Loucy (cell line): ENCODE measurements around the gene ABHD14A.

ENCODE experiments used
- H2AFZ ChIP-seq: fragments of 200-600 bp; sonication (generic); 2 replicates; pipeline ENCODE4 v1.6.0; 2016; ENCODE audit warnings: antibody characterized with exemption, mild to moderate bottlenecking, low read length, moderate library complexity
- H3F3A ChIP-seq: fragments of 200-600 bp; 2 replicates; pipeline ENCODE4 v1.6.0; 2016; ENCODE audit warnings: antibody characterized with exemption, low read depth, mild to moderate bottlenecking
- H3K27me3 ChIP-seq: fragments of 200-600 bp; sonication (generic); 2 replicates; pipeline ENCODE4 v1.6.1; 2014; ENCODE audit warnings: low read length, mild to moderate bottlenecking; ENCODE audit not compliant: insufficient read depth, poor library complexity, severe bottlenecking
- H3K36me3 ChIP-seq: fragments of 200-600 bp; sonication (generic); 2 replicates; pipeline ENCODE4 v1.6.1; 2016; ENCODE audit warnings: low read length; ENCODE audit not compliant: insufficient read depth
- H3K4me1 ChIP-seq: fragments of 200-600 bp; sonication (generic); 2 replicates; pipeline ENCODE4 v1.5.1; 2014; ENCODE audit warnings: low read length, mild to moderate bottlenecking; ENCODE audit not compliant: insufficient read depth, poor library complexity, severe bottlenecking
- H3K4me2 ChIP-seq: fragments of 200-600 bp; sonication (generic); 2 replicates; pipeline ENCODE4 v1.6.0; 2014; ENCODE audit warnings: antibody characterized with exemption, low read length, low read depth, mild to moderate bottlenecking; ENCODE audit not compliant: poor library complexity, severe bottlenecking
- H3K4me3 ChIP-seq: fragments of 200-600 bp; sonication (generic); 2 replicates; pipeline ENCODE4 v1.5.1; 2014; ENCODE audit warnings: low read length, mild to moderate bottlenecking, mixed read lengths; ENCODE audit not compliant: poor library complexity, severe bottlenecking
- H3K79me2 ChIP-seq: fragments of 200-600 bp; sonication (generic); 2 replicates; pipeline ENCODE4 v1.6.1; 2014; ENCODE audit warnings: low read length; ENCODE audit not compliant: insufficient read depth
- H3K9ac ChIP-seq: fragments of 200-600 bp; sonication (generic); 2 replicates; pipeline ENCODE4 v1.6.0; 2014; ENCODE audit warnings: mild to moderate bottlenecking, low read depth, low read length, moderate library complexity; ENCODE audit not compliant: poor library complexity, severe bottlenecking
- H3K9me2 ChIP-seq: fragments of 200-600 bp; sonication (generic); replicated peaks from 2 replicates; pipeline ENCODE4 v1.6.1; 2016; ENCODE audit warnings: low read depth, low read length, mixed read lengths
- H3K9me3 ChIP-seq: fragments of 200-600 bp; sonication (generic); 2 replicates; pipeline ENCODE4 v1.6.1; 2014; ENCODE audit warnings: mild to moderate bottlenecking, antibody characterized with exemption, low read length, low read depth; ENCODE audit not compliant: insufficient read depth
- H4K20me1 ChIP-seq: fragments of 200-600 bp; sonication (generic); 2 replicates; pipeline ENCODE4 v1.6.0; 2014; ENCODE audit warnings: antibody characterized with exemption, low read length, mild to moderate bottlenecking; ENCODE audit not compliant: insufficient read depth, poor library complexity, severe bottlenecking
- EZH2phosphoT487 ChIP-seq: fragments of 200-600 bp; IDR thresholded peaks from 2 replicates; pipeline ENCODE4 v1.6.1; 2018; ENCODE audit warnings: antibody characterized with exemption, mild to moderate bottlenecking, moderate library complexity, borderline replicate concordance
- TF ChIP-seq, protein P1 (sequence below): fragments of 200-600 bp; sonication (generic); conservative IDR thresholded peaks from 2 replicates; pipeline ENCODE4 v1.5.1; 2014; ENCODE audit warnings: mild to moderate bottlenecking, antibody characterized with exemption, low read length

ABHD14A gene

DNA sequence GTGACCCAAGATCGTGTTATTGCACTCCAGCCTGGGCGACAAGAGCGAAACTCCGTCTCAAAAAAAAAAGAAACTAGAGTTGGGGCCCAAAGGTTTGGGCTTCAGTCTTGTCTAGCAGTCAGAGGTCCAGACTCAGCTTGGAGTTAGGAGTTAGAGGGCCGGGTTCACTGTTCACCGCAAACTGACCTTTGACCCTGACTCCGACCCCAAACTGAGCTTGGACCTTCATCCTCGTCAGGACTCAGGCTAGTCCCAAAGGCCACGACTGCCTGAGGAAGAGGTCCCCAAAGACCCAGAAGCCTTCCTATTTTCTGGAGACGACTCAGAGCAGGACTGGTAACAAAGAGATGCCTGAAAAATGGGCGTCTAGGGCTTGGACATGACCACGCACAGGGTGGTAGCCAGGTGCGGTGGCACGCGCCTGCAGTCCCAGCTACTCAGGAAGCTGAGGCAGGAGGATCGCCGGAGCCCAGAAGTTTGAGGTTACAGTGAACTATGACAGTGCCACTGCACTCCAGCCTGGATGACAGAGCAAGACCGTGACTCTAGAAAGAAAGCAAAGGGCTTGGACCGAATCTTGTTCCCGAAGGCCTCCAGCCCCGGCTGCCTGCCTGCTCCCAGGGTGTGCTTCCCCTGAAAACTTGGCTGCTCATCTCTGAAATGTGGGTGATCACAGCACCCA, 43.6 kb downstream of the ABHD14A start:
- Histone ChIP-seq H3K4me1 (peaks cover 8% of the 10 kb centered on the region), H3K4me3 (no peak overlapping the region), H3K9ac (no peak overlapping the region), H3K4me2 (no peak overlapping the region), H3F3A (no peaks in the 10 kb centered on the region), H3K9me3 (no peaks in the 10 kb centered on the region), H2AFZ (no peak overlapping the region), H3K36me3 (no peaks in the 10 kb centered on the region), H3K79me2 (no peaks in the 10 kb centered on the region), H3K9me2 (no peaks in the 10 kb centered on the region), H4K20me1 (no peaks in the 10 kb centered on the region), H3K27me3 (no peaks in the 10 kb centered on the region)
- TF ChIP-seq EZH2phosphoT487 = no peak
- TF ChIP-seq, protein P1, sequence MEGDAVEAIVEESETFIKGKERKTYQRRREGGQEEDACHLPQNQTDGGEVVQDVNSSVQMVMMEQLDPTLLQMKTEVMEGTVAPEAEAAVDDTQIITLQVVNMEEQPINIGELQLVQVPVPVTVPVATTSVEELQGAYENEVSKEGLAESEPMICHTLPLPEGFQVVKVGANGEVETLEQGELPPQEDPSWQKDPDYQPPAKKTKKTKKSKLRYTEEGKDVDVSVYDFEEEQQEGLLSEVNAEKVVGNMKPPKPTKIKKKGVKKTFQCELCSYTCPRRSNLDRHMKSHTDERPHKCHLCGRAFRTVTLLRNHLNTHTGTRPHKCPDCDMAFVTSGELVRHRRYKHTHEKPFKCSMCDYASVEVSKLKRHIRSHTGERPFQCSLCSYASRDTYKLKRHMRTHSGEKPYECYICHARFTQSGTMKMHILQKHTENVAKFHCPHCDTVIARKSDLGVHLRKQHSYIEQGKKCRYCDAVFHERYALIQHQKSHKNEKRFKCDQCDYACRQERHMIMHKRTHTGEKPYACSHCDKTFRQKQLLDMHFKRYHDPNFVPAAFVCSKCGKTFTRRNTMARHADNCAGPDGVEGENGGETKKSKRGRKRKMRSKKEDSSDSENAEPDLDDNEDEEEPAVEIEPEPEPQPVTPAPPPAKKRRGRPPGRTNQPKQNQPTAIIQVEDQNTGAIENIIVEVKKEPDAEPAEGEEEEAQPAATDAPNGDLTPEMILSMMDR = no peak

DNA sequence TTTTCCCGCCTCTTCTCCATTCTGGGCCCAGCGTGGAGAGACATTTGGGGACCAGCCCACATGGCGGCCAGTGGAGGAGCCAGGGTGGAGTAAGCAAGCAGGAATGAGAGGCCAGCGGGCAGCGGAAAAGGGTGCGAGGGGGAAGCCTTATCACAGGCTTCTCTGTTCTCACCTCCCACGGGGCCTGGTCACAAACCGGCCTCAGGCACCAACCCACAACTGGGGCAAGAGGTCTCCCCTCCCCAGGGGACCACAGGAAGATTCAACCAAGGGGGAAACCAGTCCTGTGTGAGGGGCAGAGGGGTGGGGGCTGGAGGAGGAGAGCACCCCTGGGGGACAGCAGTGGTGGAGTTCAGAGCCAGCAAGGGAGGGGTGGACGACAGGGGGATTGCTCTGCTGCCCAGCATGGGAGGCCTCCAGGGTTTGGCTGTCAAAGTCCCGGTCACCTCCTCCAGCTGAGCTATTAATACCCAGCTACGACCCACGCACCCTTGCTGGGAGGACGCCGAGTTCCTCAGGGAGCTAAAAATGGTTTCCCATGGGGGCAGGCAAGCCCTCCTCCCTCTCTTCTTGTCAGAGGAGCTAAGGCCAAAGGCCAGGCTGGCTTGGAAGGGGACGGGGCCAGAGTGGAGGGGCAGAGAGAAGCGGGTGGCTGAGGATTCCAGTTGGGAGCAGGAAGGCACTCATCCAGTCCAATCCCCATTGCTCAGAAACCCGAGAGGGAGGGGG, 44.7 kb downstream of the ABHD14A start:
- H3K9me2 ChIP-seq = no peaks in the 10 kb centered on the region
- H3K79me2 ChIP-seq = no peaks in the 10 kb centered on the region
- no peak overlapping the region for H3K9ac ChIP-seq
- H4K20me1 ChIP-seq = no peaks in the 10 kb centered on the region
- peaks cover 11% of the 10 kb centered on the region for H3K4me1 ChIP-seq
- TF ChIP-seq EZH2phosphoT487 = no peak
- TF ChIP-seq, protein P1 = no peak
- no peak overlapping the region for H3K4me2 ChIP-seq
- no peak overlapping the region for H2AFZ ChIP-seq
- H3K4me3 ChIP-seq = no peak overlapping the region
- H3K9me3 ChIP-seq = no peaks in the 10 kb centered on the region
- no peaks in the 10 kb centered on the region for H3F3A ChIP-seq
- H3K27me3 ChIP-seq = no peaks in the 10 kb centered on the region
- no peaks in the 10 kb centered on the region for H3K36me3 ChIP-seq

DNA sequence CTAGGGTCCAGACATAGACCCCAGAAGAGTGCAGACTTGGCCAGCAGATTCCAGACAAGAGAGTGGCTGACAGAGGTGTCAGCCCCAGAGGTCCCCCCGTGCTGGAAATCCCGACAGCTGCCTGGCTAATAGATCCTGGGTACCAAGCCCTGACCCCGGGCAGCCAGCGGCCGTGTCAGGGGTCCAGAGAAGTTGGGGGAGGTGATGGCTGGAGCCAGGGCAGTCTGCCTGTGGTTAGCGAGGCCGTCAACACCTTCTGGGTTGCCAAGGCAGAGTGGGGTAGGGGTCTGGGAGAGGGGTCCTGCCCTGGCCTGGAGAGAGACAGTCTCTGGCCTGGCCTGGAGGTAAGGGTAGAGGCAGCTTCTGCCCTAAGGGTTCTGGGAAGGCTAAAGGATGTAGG, 45.9 kb downstream of the ABHD14A start:
- no peaks in the 10 kb centered on the region for H3K79me2 ChIP-seq
- no peak for TF ChIP-seq EZH2phosphoT487
- TF ChIP-seq, protein P1 = no peak
- no peak overlapping the region for H2AFZ ChIP-seq
- no peaks in the 10 kb centered on the region for H3F3A ChIP-seq
- no peak overlapping the region for H3K4me3 ChIP-seq
- H3K4me1 ChIP-seq = peaks cover 8% of the 10 kb centered on the region
- H3K9ac ChIP-seq = no peak overlapping the region
- H3K27me3 ChIP-seq = no peaks in the 10 kb centered on the region
- H3K9me3 ChIP-seq = no peaks in the 10 kb centered on the region
- H3K4me2 ChIP-seq = no peak overlapping the region
- H3K36me3 ChIP-seq = no peaks in the 10 kb centered on the region
- H3K9me2 ChIP-seq = no peaks in the 10 kb centered on the region
- no peaks in the 10 kb centered on the region for H4K20me1 ChIP-seq
